ENCODE measurements around the gene FRMD1. TPM values are rescaled to one million over a fixed set of nuclear protein-coding genes. Genes with fewer than 3 reads are reported as not detected.

The FRMD1 gene
- total RNA-seq, 1 donor from 2014 or later: not detected

DNA sequence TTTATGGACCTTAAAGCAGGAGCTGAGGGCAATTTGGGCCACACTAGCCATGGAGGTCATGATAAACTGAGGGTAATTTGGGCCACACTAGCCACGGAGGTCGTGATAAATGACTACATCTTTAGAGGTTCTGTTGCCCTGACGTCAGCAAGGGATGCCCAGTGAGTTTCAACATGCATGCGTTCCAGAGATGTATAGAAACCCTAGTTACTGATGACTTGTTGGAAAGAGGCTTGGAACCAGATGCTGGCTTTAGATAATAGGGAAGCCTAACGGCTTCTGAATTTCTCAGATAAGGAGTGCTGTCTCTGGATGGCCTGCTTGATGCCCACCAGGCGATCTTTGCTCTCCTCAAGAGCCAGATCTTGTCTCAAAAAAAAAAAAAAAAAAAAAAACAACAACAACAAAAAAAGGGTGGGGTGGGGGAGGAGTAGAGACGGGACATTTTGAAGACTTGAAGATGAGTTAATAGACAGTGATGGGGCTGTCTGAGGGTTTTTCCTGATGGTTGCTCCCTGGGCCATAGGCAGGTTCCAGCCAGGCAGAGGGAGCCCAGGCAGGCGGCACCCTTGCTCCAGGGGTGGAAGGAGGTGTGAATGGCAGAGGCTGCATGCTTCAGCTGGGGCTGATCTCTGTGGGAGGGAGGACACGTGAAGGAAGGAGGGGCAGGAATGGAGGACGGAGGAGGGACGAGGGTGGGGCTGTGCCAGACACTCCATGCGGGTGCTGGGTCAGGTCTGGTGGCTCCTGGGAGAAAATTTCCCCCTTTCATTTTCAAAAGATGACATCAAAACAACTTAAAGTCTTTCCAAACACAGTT, 27.0 kb upstream of the FRMD1 start:
- no peak for DNase-seq (ENCODE audit: low spot score)
- Mint-ChIP-seq H3K36me3 (ENCODE audit: low read depth) (no peaks in the 10 kb centered on the region), H3K4me1 (ENCODE audit: low read depth) (no peaks in the 10 kb centered on the region), H3K9me3 (no peaks in the 10 kb centered on the region), H3K27ac (no peak overlapping the region), H3K27me3 (ENCODE audit: insufficient read depth) (peaks cover 23% of the 10 kb centered on the region), H3K4me3 (no peak overlapping the region)
- intact Hi-C loops (cut with micrococcal nuclease): no loop called here

DNA sequence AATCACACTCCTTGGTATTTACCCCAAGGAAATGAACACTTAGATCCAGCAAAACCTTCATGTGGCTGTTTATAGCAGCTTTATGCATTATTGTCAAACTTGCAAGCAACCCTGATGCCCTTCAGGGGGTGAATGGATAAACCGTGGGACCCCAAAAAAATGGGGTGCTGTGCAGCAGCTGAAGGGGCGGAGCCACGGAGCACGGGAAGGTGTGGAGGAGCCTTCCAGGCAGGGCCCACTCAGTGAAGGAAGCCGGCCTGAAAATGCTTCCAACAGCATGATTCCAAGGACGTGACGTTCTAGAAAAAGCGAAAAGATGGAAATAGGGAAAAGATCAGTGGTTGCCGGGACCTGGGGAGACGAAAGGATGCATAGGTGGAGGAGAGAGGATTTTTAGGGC, 25.6 kb upstream of the FRMD1 start:
- no peak for DNase-seq (ENCODE audit: low spot score)
- H3K36me3 Mint-ChIP-seq (ENCODE audit: low read depth): no peaks in the 10 kb centered on the region
- no peaks in the 10 kb centered on the region for H3K9me3 Mint-ChIP-seq
- no peak overlapping the region for H3K4me3 Mint-ChIP-seq
- H3K27me3 Mint-ChIP-seq (ENCODE audit: insufficient read depth): peaks cover 23% of the 10 kb centered on the region
- H3K27ac Mint-ChIP-seq: no peak overlapping the region
- H3K4me1 Mint-ChIP-seq (ENCODE audit: low read depth): no peaks in the 10 kb centered on the region
- intact Hi-C loops (cut with micrococcal nuclease): no loop called here

DNA sequence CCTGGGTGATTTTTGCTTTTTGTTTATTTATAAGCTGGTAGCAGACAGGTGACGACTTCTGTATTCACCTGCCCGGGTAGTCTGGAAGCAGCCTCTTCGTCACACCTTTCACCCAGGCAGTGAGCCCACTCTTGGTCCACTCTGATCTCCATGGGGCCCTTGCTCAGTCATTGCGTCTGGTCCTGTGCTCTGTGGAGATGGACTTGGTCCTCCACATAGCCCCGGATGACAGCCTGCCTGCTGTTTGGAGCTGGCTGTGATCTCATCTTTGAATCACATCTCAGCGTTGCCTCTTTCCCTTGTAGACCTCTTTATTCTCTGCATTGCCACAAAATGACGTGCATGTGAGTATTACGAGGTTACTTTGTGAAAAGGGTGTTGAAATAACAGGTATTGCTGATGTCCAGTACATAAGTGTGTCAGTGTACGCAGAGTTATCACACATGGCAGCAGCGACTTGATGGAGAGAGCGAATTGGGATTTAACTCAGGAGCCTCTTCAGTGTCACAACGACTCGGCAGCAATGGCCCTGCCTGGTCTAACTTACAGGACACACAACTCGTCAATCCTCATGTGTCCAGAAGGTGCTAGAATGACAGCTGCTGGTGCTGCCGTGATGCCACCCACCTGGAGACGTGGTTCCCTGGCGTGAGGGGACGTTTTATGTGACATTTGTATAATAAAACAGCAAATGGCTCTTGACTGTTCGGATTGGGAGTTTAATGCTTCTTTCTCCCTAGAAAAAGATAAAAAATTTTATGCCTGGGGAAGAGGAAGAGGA, 24.2 kb upstream of the FRMD1 start:
- Mint-ChIP-seq H3K4me1 (ENCODE audit: low read depth) (no peaks in the 10 kb centered on the region), H3K27me3 (ENCODE audit: insufficient read depth) (peaks cover 25% of the 10 kb centered on the region), H3K27ac (no peak overlapping the region), H3K9me3 (no peaks in the 10 kb centered on the region), H3K36me3 (ENCODE audit: low read depth) (no peaks in the 10 kb centered on the region), H3K4me3 (no peak overlapping the region)
- no peak for DNase-seq (ENCODE audit: low spot score)
- intact Hi-C loops (cut with micrococcal nuclease): no loop called here

DNA sequence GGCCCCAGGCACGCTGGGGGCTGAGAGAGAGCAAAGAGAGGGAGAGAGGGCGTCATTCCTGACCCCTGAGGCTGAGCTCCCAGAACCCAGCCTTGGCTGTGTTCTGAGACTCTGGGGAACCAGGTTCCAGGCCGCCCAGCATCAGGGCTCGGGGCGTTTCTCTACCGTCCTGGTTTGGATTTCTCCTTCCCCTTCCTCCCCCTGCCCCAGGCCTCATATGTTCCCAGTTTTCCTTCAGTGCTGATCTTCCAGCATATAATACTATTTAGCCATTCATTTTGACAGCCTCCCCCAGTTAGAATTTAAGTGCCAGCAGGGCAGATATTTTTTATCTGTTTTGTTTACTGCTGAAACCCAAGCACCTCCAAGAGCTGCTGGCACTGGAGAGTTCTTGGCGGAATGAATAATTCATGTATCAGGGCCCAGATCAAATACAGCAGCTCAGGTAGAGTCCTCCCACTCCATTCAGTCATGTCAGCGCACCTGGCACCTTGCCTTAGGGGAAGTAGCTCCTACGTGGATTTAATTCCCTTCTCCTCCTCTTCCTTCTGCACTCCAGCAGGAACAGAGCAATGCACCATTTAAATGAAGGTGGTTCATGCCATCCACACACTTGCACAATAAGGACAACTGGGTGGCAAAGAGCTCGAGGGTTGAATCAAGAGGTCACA, 23.4 kb upstream of the FRMD1 start:
- Mint-ChIP-seq H3K27me3 (ENCODE audit: insufficient read depth) (peaks cover 25% of the 10 kb centered on the region), H3K9me3 (no peaks in the 10 kb centered on the region), H3K27ac (no peak overlapping the region), H3K36me3 (ENCODE audit: low read depth) (no peaks in the 10 kb centered on the region), H3K4me1 (ENCODE audit: low read depth) (no peaks in the 10 kb centered on the region), H3K4me3 (no peak overlapping the region)
- intact Hi-C loops (cut with micrococcal nuclease): no loop called here
- DNase-seq (ENCODE audit: low spot score): no peak

DNA sequence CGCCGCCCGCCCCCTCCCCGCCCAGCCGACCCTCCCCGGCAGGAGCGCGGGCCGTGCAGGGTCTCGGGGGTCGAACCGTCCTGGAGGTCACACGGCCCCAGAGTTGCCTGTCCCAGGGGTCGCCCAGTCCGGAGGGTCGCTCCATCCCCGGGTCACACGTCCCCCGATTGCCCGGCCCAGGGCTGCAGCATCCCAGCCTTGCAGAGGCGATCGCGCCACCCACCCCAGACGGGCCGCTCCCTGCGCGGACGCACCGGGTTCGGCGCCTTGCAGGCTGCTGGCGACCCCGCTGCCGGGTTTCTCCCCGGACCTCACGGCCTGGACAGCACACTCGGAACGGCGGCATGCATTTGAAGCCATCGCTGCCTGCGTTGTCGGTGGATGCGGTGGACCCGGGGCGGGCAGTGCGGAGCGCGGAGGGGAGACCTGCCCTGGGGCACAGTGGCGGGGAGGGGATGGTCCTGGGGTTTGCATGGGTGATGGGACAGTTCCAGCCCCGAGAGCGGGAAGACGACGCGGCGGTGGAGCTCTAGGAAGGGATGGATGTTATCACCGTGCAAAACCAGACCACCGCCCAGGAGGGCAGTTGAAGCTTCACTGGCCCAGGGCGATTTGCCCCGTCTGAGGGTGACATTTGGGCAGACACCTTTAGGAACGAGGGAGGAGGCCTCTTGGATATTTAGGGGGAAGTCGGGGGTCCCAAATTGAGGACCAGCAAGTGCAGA, 22.7 kb upstream of the FRMD1 start:
- H3K27me3 Mint-ChIP-seq (ENCODE audit: insufficient read depth): peaks cover 25% of the 10 kb centered on the region
- H3K9me3 Mint-ChIP-seq: no peaks in the 10 kb centered on the region
- H3K27ac Mint-ChIP-seq: no peak overlapping the region
- intact Hi-C loops (cut with micrococcal nuclease): no loop called here
- no peaks in the 10 kb centered on the region for H3K4me1 Mint-ChIP-seq (ENCODE audit: low read depth)
- DNase-seq (ENCODE audit: low spot score): no peak
- H3K4me3 Mint-ChIP-seq: no peak overlapping the region
- H3K36me3 Mint-ChIP-seq (ENCODE audit: low read depth): no peaks in the 10 kb centered on the region

DNA sequence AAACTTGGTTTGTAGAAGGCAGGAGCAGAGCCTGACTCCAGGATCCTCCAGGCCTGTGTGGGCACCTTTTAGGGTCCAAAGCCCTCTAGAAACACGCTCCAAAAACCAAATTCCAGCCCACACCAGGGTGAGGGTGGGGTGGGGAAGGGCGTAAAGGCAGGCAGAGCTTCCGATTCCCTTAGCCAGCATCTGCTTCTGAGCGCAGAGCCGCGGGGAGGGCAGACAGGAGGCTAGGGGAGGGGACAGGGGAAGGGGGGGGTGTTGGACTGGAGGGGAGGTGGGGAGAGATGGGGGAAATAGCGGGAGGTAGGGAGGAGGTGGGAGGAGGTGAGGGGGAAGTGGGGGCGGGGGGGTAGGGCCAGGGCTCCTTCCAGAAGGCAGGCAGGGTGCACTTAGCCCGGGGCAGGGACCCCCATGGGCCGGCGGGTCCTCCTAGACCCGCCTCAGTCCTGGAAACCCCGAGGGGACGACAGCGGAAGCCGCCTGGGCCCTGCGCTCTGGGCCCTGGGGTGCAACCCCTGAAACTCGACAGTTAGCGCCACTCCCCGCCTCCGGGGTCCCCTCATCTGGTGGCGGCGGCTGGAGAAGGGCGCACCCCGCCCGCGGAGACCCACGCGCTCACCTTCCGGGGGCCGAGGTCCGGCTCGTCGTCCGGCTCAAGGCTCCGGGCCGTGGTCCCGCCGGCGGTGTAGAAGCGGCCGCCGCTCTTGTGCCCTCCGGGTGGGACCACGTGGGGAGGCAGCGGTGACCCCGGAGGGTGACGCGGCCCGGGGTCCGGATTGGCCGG, 22.0 kb upstream of the FRMD1 start:
- H3K4me1 Mint-ChIP-seq (ENCODE audit: low read depth): no peaks in the 10 kb centered on the region
- intact Hi-C loops (cut with micrococcal nuclease): no loop called here
- no peaks in the 10 kb centered on the region for H3K9me3 Mint-ChIP-seq
- H3K27me3 Mint-ChIP-seq (ENCODE audit: insufficient read depth): peaks cover 23% of the 10 kb centered on the region
- H3K27ac Mint-ChIP-seq: no peak overlapping the region
- H3K36me3 Mint-ChIP-seq (ENCODE audit: low read depth): no peaks in the 10 kb centered on the region
- no peak for DNase-seq (ENCODE audit: low spot score)
- H3K4me3 Mint-ChIP-seq: no peak overlapping the region

DNA sequence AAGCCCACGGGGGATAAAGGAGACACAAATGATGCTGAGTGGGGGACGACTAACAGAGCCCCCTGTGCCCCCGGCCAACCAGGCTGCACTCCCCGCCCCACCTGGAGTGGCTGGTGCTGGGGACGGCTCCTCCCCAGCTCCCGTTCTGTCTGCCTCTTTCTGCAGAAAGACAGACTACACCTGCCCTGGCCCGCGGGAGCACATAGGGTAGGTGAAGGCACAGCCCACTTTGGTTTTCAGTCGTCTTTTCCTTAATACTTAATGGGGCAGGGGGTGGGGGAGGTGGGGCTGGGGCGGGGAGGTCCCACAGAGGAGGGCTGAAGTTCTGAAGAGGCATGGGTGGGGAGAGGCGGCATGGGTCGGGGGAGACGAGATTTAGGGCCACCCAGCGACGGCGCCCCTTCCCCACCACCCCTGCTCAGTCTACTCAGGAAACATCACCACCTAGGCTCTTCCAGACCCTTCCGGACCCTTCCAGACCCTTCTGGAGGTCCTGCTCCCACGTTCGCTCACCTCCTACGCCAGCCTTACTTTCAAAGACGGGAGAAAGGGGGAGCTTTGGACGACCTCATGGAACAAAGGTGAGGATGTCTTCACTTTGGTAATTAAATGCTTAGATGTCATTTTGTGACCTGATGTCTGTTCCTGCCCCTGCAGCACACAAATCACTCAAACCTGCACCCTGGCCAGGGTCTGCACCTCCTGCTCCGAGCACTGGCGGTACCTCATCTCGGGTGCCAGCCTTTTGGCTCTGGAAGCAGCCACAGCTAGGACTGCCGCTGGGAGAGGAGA, 21.2 kb upstream of the FRMD1 start:
- DNase-seq (ENCODE audit: low spot score): no peak
- H3K27ac Mint-ChIP-seq: no peak overlapping the region
- H3K27me3 Mint-ChIP-seq (ENCODE audit: insufficient read depth): peaks cover 23% of the 10 kb centered on the region
- H3K36me3 Mint-ChIP-seq (ENCODE audit: low read depth): no peaks in the 10 kb centered on the region
- no peaks in the 10 kb centered on the region for H3K9me3 Mint-ChIP-seq
- intact Hi-C loops (cut with micrococcal nuclease): no loop called here
- H3K4me3 Mint-ChIP-seq: no peak overlapping the region
- H3K4me1 Mint-ChIP-seq (ENCODE audit: low read depth): no peaks in the 10 kb centered on the region

DNA sequence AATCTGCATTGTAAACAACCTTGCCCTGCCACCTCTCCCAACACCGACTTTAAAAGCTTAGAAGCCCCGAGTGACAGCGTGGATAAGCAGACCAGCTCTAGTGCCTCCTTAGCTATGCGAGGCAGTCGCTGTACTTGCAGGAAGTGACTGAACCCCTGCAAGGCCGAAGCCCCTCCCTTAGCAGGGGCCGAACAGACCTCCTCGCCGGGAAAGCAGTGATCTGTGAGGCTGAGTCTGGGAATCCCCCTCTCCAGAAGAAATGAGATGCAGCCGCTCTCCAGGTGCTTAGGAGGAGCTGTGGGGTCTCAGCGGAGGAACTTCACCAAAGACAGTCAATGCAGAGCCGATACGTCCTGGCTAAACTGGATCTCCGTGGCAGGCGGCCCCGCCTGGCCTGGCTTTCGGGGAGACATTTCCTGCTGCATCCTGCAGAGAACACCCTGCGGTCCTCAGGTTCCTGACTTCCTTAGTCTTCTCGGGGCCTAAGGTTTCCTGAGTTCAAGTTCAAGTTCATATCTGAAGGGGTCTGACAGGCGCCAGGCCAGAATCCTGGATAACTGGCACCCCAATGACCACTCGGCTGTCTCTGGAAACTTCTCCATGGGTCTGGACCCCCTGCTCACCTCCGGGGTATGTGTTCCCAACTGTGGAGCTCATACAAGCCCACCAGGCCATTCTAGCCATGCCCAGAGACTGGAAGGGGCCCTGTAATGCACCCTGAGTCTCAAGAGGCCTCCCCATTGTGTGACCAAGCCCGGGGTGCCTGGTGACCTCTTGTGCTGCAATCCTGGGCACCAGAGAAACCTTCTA, 20.4 kb upstream of the FRMD1 start:
- Mint-ChIP-seq H3K27me3 (ENCODE audit: insufficient read depth) (peaks cover 23% of the 10 kb centered on the region), H3K27ac (no peak overlapping the region), H3K4me1 (ENCODE audit: low read depth) (no peaks in the 10 kb centered on the region), H3K9me3 (no peaks in the 10 kb centered on the region), H3K4me3 (no peak overlapping the region), H3K36me3 (ENCODE audit: low read depth) (no peaks in the 10 kb centered on the region)
- DNase-seq (ENCODE audit: low spot score): no peak
- intact Hi-C loops (cut with micrococcal nuclease): no loop called here

DNA sequence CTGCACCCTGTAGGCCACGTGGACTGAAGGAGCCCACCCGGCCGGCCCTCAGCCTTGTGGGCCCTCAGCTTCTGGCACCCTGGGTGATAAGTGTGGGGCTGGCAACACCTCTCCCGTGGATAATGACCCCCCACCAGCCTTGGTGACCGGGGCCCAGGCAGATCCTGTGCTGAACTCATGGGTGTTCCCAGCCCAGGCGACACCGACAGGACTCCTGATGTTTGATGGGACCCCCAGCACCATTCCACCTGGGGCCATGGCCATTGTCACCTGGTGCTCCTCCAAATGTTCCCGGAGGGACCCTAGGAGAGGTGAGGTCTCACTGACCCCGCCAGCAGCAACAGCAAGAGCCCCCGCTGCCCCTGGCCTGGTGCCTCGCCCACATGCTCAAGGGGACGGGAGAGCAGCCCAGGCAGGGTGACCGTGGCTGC, 19.4 kb upstream of the FRMD1 start:
- no peak overlapping the region for H3K4me3 Mint-ChIP-seq
- no peak for DNase-seq (ENCODE audit: low spot score)
- no peaks in the 10 kb centered on the region for H3K36me3 Mint-ChIP-seq (ENCODE audit: low read depth)
- H3K9me3 Mint-ChIP-seq: no peaks in the 10 kb centered on the region
- H3K27ac Mint-ChIP-seq: no peak overlapping the region
- H3K27me3 Mint-ChIP-seq (ENCODE audit: insufficient read depth): peaks cover 17% of the 10 kb centered on the region
- intact Hi-C loops (cut with micrococcal nuclease): no loop called here
- no peaks in the 10 kb centered on the region for H3K4me1 Mint-ChIP-seq (ENCODE audit: low read depth)

DNA sequence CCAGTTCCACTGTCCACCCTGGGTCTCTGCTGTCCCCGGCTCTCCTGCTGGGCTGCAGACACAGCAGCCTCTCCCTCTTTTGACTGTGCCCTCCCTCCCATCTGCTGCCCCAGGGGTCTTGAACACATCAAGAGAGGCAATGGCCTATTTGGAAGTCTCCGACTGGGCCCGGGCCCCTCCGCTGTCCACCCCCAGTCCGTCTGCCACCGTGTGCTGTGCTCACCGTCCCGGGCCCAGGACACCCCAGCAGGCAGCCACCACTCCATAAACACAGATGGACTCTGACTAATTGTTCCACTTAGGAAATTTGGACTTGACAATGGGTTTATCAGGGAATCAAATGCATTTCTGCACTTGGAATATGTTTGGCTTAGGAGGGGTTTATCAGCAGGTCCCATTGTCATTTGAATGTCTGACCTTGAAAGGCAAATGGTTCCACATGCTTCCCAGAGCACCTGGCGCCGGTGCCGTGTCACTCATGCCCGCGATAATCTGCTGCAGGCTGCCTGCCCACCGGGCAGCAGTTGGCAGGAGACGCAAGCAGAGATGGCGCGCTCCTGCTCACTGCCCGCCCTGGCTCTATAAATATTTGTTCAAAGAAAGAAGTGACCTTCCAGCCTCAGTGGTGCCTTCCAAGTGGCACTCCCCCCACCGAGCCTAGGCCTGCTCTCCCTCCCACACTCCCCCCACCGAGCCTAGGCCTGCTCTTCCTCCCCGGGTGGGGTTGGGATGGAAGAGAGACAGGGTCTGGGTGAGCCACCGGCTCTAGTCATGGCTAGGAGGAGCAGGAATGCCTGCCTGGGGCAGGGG, 18.8 kb upstream of the FRMD1 start:
- Mint-ChIP-seq H3K36me3 (ENCODE audit: low read depth) (no peaks in the 10 kb centered on the region), H3K4me1 (ENCODE audit: low read depth) (no peaks in the 10 kb centered on the region), H3K27me3 (ENCODE audit: insufficient read depth) (peaks cover 13% of the 10 kb centered on the region), H3K27ac (no peak overlapping the region), H3K4me3 (no peak overlapping the region), H3K9me3 (peaks cover 1% of the 10 kb centered on the region)
- intact Hi-C loops (cut with micrococcal nuclease): no loop called here
- DNase-seq (ENCODE audit: low spot score): no peak

All from activated T-helper 1 cell treated with anti-CD3 and anti-CD28 coated beads, Interleukin-12 subunit alpha, Interleukin-12 subunit beta, Interleukin-2, Interleukin-4 antibody, amounts not matched to agents 30 ng/mL and 10 ng/mL and 1 ng/mL, durations not matched to agents 14 hours and 24 hours and 36 hours (primary cell).